Keratinocyte (primary cell): ENCODE data around the gene EYA3. TPM values are rescaled to one million over a fixed set of nuclear protein-coding genes. Genes with fewer than 3 reads are reported as not detected.

Source experiments
- DNase-seq: peaks from one replicate; pipeline ENCODE4 v3.0.0-alpha.2; 2011; ENCODE audit warnings: low read depth, missing footprints, low spot score
- FAIRE-seq: peaks from 2 replicates; lab custom pipeline; 2011; peaks lifted over from hg19 to GRCh38; lab: Jason Lieb, UNC
- H2AFZ ChIP-seq: 2 replicates; pipeline ENCODE4 v1.6.0; 2012; ENCODE audit warnings: low read length, control low read depth, inconsistent platforms; ENCODE audit not compliant: control insufficient read depth
- H3K27ac ChIP-seq: 2 replicates; pipeline ENCODE4 v1.5.1; 2011; ENCODE audit warnings: low read length; ENCODE audit not compliant: control insufficient read depth, insufficient read depth
- H3K27me3 ChIP-seq: 3 replicates; pipeline ENCODE4 v1.6.0; 2011; ENCODE audit warnings: low read length; ENCODE audit not compliant: control insufficient read depth, insufficient read depth; ENCODE audit errors: extremely low read depth
- H3K36me3 ChIP-seq, 2 experiments: 2 replicates in 1 of 2; 3 replicates in 1 of 2; pipeline ENCODE4 v1.5.1; 2011; ENCODE audit warnings: low read length in 2 of 2, mild to moderate bottlenecking in 1 of 2; ENCODE audit not compliant: control insufficient read depth in 2 of 2, insufficient read depth in 2 of 2; ENCODE audit errors: extremely low read depth in 1 of 2
- H3K4me1 ChIP-seq: 3 replicates; pipeline ENCODE4 v1.5.1; 2011; ENCODE audit warnings: low read length; ENCODE audit not compliant: control insufficient read depth, insufficient read depth; ENCODE audit errors: extremely low read depth
- H3K4me2 ChIP-seq: 3 replicates; pipeline ENCODE4 v1.6.0; 2011; ENCODE audit warnings: low read depth, low read length; ENCODE audit not compliant: control insufficient read depth, insufficient read depth; ENCODE audit errors: extremely low read depth
- H3K4me3 ChIP-seq, 3 experiments: fragments of 200-600 bp in 1 of 3; sonication (generic) in 1 of 3; 2 replicates in 2 of 3; 3 replicates in 1 of 3; pipeline ENCODE4 v1.5.1; 2011 to 2016; ENCODE audit warnings: low read length in 3 of 3, mild to moderate bottlenecking in 3 of 3, control low read depth in 2 of 3, inconsistent platforms in 1 of 3, low read depth in 1 of 3, mixed read lengths in 1 of 3, mixed run types in 1 of 3, moderate library complexity in 1 of 3; ENCODE audit not compliant: control insufficient read depth in 2 of 3, insufficient read depth in 2 of 3; ENCODE audit errors: extremely low read depth in 1 of 3
- H3K79me2 ChIP-seq: 2 replicates; pipeline ENCODE4 v1.6.0; 2012; ENCODE audit warnings: low read length; ENCODE audit not compliant: control insufficient read depth, insufficient read depth
- H3K9ac ChIP-seq: 3 replicates; pipeline ENCODE4 v1.6.0; 2011; ENCODE audit warnings: low read length; ENCODE audit not compliant: control insufficient read depth, insufficient read depth; ENCODE audit errors: extremely low read depth
- H3K9me1 ChIP-seq: 3 replicates; pipeline ENCODE4 v1.6.0; 2011; ENCODE audit warnings: low read length; ENCODE audit not compliant: control insufficient read depth, insufficient read depth; ENCODE audit errors: extremely low read depth
- H3K9me3 ChIP-seq: 2 replicates; pipeline ENCODE4 v1.5.1; 2012; ENCODE audit warnings: low read depth, low read length; ENCODE audit not compliant: control insufficient read depth
- H4K20me1 ChIP-seq: 3 replicates; pipeline ENCODE4 v1.6.0; 2011; ENCODE audit warnings: low read length; ENCODE audit not compliant: control insufficient read depth, insufficient read depth; ENCODE audit errors: extremely low read depth
- EZH2 ChIP-seq: IDR thresholded peaks from one replicate; pipeline ENCODE4 v1.6.1; 2012; ENCODE audit warnings: inconsistent platforms, mild to moderate bottlenecking, low read length, moderate library complexity
- dilution Hi-C: fragments of 300-500 bp; cut with MboI; formaldehyde crosslinking; loops from one replicate; pipeline ENCODE4 v1.7.0; 2020; ENCODE audit warnings: low sequenced_read_pairs; ENCODE audit not compliant: extremely low pct_ligation_motif_present
- polyA plus RNA-seq, 5 experiments: library from polyadenylated mRNA; depleted of rRNA in 3 of 5; stranded (reverse) in 3 of 5; stranded (forward) in 1 of 5; unstranded in 1 of 5; fragments of >200 nt; gene quantifications; 1 replicate in 1 of 5; 2 replicates in 3 of 5; 3 replicates in 1 of 5; pipeline versions ENCODE4 v1.2.1 to v1.2.3, GENCODE V29; 2011 to 2012; ENCODE audit warnings: missing spikeins in 2 of 5, low read depth in 1 of 5, low replicate concordance in 1 of 5
- TF ChIP-seq, protein P1 (sequence below), 3 experiments: IDR thresholded peaks in 1 of 3; conservative IDR thresholded peaks in 1 of 3; optimal IDR thresholded peaks in 1 of 3; 2 replicates in 2 of 3; 3 replicates in 1 of 3; pipeline versions ENCODE3 to v1.5.1; 2011; ENCODE audit warnings: low read length in 3 of 3, mild to moderate bottlenecking in 3 of 3, moderate library complexity in 2 of 3, control low read depth in 1 of 3, inconsistent platforms in 1 of 3; ENCODE audit not compliant: insufficient read depth in 2 of 3; ENCODE audit errors: extremely low read depth in 1 of 3

The EYA3 gene
- polyA plus RNA-seq, 1 donor (not counting 4 experiments of a cell fraction or from before 2014, with no cell fraction given) = 17.6 TPM

DNA sequence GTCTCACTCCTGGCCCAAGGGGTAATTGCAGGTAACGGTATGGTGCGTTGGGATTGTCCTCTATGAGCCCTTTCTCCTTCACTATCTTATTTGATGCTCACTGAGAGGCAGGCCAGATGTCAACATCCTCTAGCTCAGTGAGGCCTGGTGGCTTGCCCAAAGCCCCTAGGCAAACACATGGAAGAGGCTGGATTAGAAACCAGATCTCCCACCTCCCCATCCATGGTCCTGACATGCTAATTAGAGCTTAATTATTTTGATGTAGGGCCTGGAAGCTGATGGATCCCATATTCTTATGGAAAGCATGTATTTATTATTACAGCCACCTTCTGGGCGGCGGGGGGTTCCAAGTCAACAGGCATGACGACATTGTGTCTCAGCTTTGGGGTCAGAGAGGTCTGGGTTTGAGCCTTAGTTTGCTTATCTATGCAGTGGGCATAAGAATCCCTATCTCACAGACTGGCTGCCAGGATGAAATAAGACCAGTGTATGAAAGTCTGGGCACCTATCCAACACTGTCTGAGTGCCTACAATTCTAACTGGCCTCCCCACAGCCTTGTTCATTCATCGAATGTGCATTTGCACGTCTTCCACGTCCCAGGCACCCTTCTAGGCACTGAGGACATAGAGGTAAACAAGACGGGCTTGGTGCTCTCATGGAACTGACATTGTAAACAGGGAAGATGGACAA is 147.4 kb downstream of the EYA3 start:
- no peaks in the 10 kb centered on the region for H3K9me3 ChIP-seq
- no peak overlapping the region for H3K4me2 ChIP-seq
- H3K79me2 ChIP-seq = no peaks in the 10 kb centered on the region
- no peaks in the 10 kb centered on the region for H3K9me1 ChIP-seq
- no peaks in the 10 kb centered on the region for H3K4me1 ChIP-seq
- dilution Hi-C loops = no loop called here
- H3K36me3 ChIP-seq = no peaks in the 10 kb centered on the region
- TF ChIP-seq, protein P1, sequence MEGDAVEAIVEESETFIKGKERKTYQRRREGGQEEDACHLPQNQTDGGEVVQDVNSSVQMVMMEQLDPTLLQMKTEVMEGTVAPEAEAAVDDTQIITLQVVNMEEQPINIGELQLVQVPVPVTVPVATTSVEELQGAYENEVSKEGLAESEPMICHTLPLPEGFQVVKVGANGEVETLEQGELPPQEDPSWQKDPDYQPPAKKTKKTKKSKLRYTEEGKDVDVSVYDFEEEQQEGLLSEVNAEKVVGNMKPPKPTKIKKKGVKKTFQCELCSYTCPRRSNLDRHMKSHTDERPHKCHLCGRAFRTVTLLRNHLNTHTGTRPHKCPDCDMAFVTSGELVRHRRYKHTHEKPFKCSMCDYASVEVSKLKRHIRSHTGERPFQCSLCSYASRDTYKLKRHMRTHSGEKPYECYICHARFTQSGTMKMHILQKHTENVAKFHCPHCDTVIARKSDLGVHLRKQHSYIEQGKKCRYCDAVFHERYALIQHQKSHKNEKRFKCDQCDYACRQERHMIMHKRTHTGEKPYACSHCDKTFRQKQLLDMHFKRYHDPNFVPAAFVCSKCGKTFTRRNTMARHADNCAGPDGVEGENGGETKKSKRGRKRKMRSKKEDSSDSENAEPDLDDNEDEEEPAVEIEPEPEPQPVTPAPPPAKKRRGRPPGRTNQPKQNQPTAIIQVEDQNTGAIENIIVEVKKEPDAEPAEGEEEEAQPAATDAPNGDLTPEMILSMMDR (optimal IDR thresholded peaks at IDR 0.05 in 1 of 3, IDR thresholded peaks at IDR 0.05 in 1 of 3, conservative IDR thresholded peaks at IDR 0.05 in 1 of 3; ENCODE audit: extremely low read depth in 1 of 3, insufficient read depth in 2 of 3, low read length in 3 of 3) = no peak
- TF ChIP-seq EZH2 = no peak
- H2AFZ ChIP-seq = no peak overlapping the region
- H3K9ac ChIP-seq = no peak overlapping the region
- H3K27me3 ChIP-seq = no peaks in the 10 kb centered on the region
- no peak overlapping the region for H3K27ac ChIP-seq
- no peak for FAIRE-seq
- DNase-seq = no peak
- H4K20me1 ChIP-seq = no peaks in the 10 kb centered on the region
- no peak overlapping the region for H3K4me3 ChIP-seq

DNA sequence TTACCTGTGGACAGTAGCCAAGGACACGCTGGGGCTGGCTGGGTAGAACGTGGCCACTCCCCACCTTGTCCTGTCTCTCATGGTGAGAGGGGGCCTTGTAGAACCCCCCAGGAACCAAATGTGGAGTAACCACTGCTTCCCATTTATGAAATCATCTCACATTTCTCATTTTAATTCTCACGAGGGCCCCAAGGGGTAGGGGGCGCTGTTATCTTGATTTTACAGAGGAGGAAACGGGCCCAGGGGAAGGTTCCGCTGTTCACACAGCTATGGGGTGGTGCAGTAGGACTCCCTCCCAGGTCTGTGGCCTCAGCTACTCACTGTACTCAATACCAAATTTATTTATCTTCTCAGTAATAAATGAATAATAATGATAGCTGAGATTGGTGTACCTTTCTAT is 148.1 kb downstream of the EYA3 start:
- H3K27ac ChIP-seq = no peak overlapping the region
- H3K4me3 ChIP-seq = no peak overlapping the region
- DNase-seq (no peak), FAIRE-seq (no peak)
- H3K9ac ChIP-seq = no peak overlapping the region
- dilution Hi-C loops = no loop called here
- no peak overlapping the region for H2AFZ ChIP-seq
- H3K9me1 ChIP-seq = no peaks in the 10 kb centered on the region
- no peak overlapping the region for H3K4me2 ChIP-seq
- no peaks in the 10 kb centered on the region for H4K20me1 ChIP-seq
- H3K36me3 ChIP-seq = no peaks in the 10 kb centered on the region
- peaks cover 4% of the 10 kb centered on the region for H3K4me1 ChIP-seq
- peaks cover 6% of the 10 kb centered on the region for H3K27me3 ChIP-seq
- H3K79me2 ChIP-seq = no peaks in the 10 kb centered on the region
- no peak for TF ChIP-seq EZH2
- TF ChIP-seq, protein P1 (optimal IDR thresholded peaks at IDR 0.05 in 1 of 3, IDR thresholded peaks at IDR 0.05 in 1 of 3, conservative IDR thresholded peaks at IDR 0.05 in 1 of 3; ENCODE audit: extremely low read depth in 1 of 3, insufficient read depth in 2 of 3, low read length in 3 of 3) = peak in 2 of 3 experiments; percentile 27 to 37
- H3K9me3 ChIP-seq = no peaks in the 10 kb centered on the region
